CD4-positive, alpha-beta T cell (primary cell): Measurements from ENCODE around the gene EIF1AD. TPM values are rescaled to one million over a fixed set of nuclear protein-coding genes. Genes with fewer than 3 reads are reported as not detected.

Source experiments
- ATAC-seq: fragments of 200-7000 bp; cut with Tn5 transposase; one replicate; pipeline ENCODE4 v1.10.0; 2022; ENCODE audit warnings: mild to moderate bottlenecking; ENCODE audit not compliant: poor library complexity
- CTCF ChIA-PET: fragments of 350-600 bp; sonication (Branson Sonifier 250); formaldehyde crosslinking; loops from one replicate; lab custom pipeline; 2021; ENCODE audit warnings: antibody characterized with exemption, inconsistent platforms; lab: Charles Lee
- POLR2A ChIA-PET: fragments of 350-600 bp; sonication (Branson Sonifier 250); formaldehyde crosslinking; loops from one replicate; lab custom pipeline; 2021; ENCODE audit warnings: antibody characterized with exemption, inconsistent platforms; lab: Charles Lee
- DNase-seq, 14 experiments: peaks; one replicate each; pipeline ENCODE4 v3.0.0-alpha.2; 2013 to 2020; ENCODE audit warnings: mixed read lengths in 2 of 14
- H3K27ac ChIP-seq, 2 donors: one replicate each; pipeline versions ENCODE4 v1.5.1 to v1.7.0; 2013; ENCODE audit warnings: low read length in 2 of 2, low read depth in 1 of 2, mild to moderate bottlenecking in 1 of 2
- H3K27me3 ChIP-seq, 2 experiments: 1 replicate in 1 of 2; 2 replicates in 1 of 2; pipeline versions ENCODE4 v1.6.1 to v1.7.0; 2013; ENCODE audit warnings: low read length in 2 of 2, control low read depth in 1 of 2, mild to moderate bottlenecking in 1 of 2, moderate library complexity in 1 of 2; ENCODE audit not compliant: insufficient read depth in 2 of 2, control insufficient read depth in 1 of 2
- H3K36me3 ChIP-seq: one replicate; pipeline ENCODE4 v1.6.1; 2013; ENCODE audit warnings: low read length, control low read depth; ENCODE audit not compliant: insufficient read depth
- H3K4me1 ChIP-seq: one replicate; pipeline ENCODE4 v1.6.1; 2013; ENCODE audit warnings: low read length, control low read depth; ENCODE audit not compliant: insufficient read depth
- H3K4me3 ChIP-seq: one replicate; pipeline ENCODE4 v1.5.1; 2013; ENCODE audit warnings: mild to moderate bottlenecking, low read length, moderate library complexity
- H3K9me3 ChIP-seq, 2 experiments: 1 replicate in 1 of 2; 2 replicates in 1 of 2; pipeline versions ENCODE4 v1.6.1 to v1.7.0; 2013; ENCODE audit warnings: low read length in 2 of 2, mild to moderate bottlenecking in 2 of 2, control low read depth in 1 of 2, moderate library complexity in 1 of 2; ENCODE audit not compliant: control insufficient read depth in 1 of 2, insufficient read depth in 1 of 2
- H3K27ac Mint-ChIP-seq: one replicate; pipeline ENCODE4 v1.8.0; 2020; ENCODE audit warnings: mixed read lengths
- H3K27me3 Mint-ChIP-seq: one replicate; pipeline ENCODE4 v1.8.0; 2021; ENCODE audit warnings: mixed read lengths
- H3K36me3 Mint-ChIP-seq: one replicate; pipeline ENCODE4 v1.8.0; 2021; ENCODE audit warnings: low read depth, mixed read lengths
- H3K4me1 Mint-ChIP-seq: one replicate; pipeline ENCODE4 v1.8.0; 2021; ENCODE audit warnings: low read depth, mixed read lengths
- H3K4me3 Mint-ChIP-seq: one replicate; pipeline ENCODE4 v1.8.0; 2020; ENCODE audit warnings: mild to moderate bottlenecking, mixed read lengths
- H3K9me3 Mint-ChIP-seq: one replicate; pipeline ENCODE4 v1.8.0; 2020; ENCODE audit warnings: mixed read lengths
- intact Hi-C, 2 experiments: fragments of 100-400 bp; cut with DNase I in 1 of 2; cut with micrococcal nuclease in 1 of 2; formaldehyde crosslinking; loops; one replicate each; pipeline versions ENCODE4 v1.15.1 to v1.9.0; 2023 to 2025; cut with DNase I, micrococcal nuclease
- total RNA-seq, 174 experiments: library from RNA in 2 of 174; stranded (reverse) in 2 of 174; gene quantifications; one replicate each; pipeline ENCODE4 v1.2.3 and lab custom pipeline; 2021 to 2026
- TF ChIP-seq, protein P1 (sequence below): fragments of 200-600 bp; IDR thresholded peaks from one replicate; pipeline ENCODE4 v1.8.0; 2022; ENCODE audit warnings: antibody characterized with exemption, mild to moderate bottlenecking

EIF1AD gene
- total RNA-seq, 2 experiments from 2014 or later, result 88.2 to 94.1 TPM

DNA sequence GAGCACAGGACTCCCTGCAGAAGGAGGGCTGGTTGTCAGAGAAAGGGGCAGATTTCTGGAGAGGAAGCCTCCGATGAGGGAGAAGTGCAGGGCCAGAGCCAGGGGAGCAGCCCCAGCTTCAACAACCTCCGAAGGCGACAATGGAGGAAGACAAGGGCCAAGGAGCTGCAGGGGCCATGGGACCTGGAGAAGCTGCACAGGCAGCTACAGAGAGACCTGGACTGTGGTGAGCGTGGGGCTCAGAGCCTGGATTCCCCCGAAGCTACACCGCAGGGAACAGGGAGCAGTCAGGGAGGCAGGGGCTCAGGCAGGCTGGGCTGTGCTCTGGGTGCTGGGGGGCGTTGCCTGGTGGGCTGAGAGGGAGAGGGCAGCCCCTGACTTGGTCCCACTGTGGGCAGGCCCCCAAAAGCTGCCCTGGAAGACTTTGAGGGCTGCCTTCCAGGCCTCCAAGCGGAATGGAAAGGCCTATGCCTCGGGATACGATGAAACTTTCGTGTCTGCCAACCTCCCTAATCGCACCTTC is 54.3 kb downstream of the EIF1AD start:
- ATAC-seq (no peak), DNase-seq (no peak)
- Mint-ChIP-seq H3K27me3 (no peaks in the 10 kb centered on the region), H3K9me3 (no peaks in the 10 kb centered on the region), H3K4me1 (no peaks in the 10 kb centered on the region), H3K27ac (no peak overlapping the region), H3K4me3 (no peak overlapping the region), H3K36me3 (no peaks in the 10 kb centered on the region)
- Histone ChIP-seq H3K9me3 (no peaks in the 10 kb centered on the region), H3K4me1 (peaks cover 2% of the 10 kb centered on the region), H3K27ac (no peak overlapping the region), H3K4me3 (no peak overlapping the region), H3K27me3 (no peaks in the 10 kb centered on the region), H3K36me3 (no peaks in the 10 kb centered on the region)
- CTCF ChIA-PET, result no interaction called here
- intact Hi-C loops, result no loop called here
- POLR2A ChIA-PET, result interaction anchor here (0.5 to 0.6 kb wide), 2 partner anchors 13 to 825 kb away, joined by 3 read pairs; no protein-coding TSS in a partner anchor
- TF ChIP-seq, protein P1, sequence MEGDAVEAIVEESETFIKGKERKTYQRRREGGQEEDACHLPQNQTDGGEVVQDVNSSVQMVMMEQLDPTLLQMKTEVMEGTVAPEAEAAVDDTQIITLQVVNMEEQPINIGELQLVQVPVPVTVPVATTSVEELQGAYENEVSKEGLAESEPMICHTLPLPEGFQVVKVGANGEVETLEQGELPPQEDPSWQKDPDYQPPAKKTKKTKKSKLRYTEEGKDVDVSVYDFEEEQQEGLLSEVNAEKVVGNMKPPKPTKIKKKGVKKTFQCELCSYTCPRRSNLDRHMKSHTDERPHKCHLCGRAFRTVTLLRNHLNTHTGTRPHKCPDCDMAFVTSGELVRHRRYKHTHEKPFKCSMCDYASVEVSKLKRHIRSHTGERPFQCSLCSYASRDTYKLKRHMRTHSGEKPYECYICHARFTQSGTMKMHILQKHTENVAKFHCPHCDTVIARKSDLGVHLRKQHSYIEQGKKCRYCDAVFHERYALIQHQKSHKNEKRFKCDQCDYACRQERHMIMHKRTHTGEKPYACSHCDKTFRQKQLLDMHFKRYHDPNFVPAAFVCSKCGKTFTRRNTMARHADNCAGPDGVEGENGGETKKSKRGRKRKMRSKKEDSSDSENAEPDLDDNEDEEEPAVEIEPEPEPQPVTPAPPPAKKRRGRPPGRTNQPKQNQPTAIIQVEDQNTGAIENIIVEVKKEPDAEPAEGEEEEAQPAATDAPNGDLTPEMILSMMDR, result no peak

DNA sequence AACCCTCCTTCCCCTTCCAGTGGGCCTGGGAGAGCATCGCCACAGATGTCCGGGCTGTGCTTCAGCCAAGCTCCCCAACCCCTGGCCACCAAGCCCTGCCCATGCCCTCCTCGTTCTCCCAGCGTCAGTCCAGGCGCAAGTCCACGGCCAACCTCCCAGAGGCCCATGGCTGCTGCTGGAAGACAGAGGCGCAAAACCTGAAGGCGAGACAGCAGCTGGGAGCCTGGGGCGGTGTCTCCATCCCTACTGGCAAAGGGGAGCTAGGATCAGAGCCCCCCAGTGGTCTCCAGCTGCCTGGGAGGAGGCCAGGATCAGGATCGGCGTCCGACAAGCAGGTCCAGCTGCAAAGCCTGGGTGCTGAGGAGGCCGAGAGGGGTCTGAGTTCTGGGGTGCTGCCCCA is 54.8 kb downstream of the EIF1AD start:
- H3K9me3 ChIP-seq, result no peaks in the 10 kb centered on the region
- ATAC-seq (no peak), DNase-seq (no peak)
- POLR2A ChIA-PET, result interaction anchor here (0.6 kb wide), 1 partner anchor 13 kb away, joined by 3 read pairs; no protein-coding TSS in a partner anchor
- CTCF ChIA-PET, result no interaction called here
- no peaks in the 10 kb centered on the region for H3K4me1 Mint-ChIP-seq
- H3K36me3 Mint-ChIP-seq, result no peaks in the 10 kb centered on the region
- no peak overlapping the region for H3K27ac ChIP-seq
- peaks cover 2% of the 10 kb centered on the region for H3K4me1 ChIP-seq
- no peaks in the 10 kb centered on the region for H3K27me3 ChIP-seq
- no peak overlapping the region for H3K4me3 ChIP-seq
- H3K9me3 Mint-ChIP-seq, result no peaks in the 10 kb centered on the region
- no peak overlapping the region for H3K27ac Mint-ChIP-seq
- H3K36me3 ChIP-seq, result no peaks in the 10 kb centered on the region
- H3K27me3 Mint-ChIP-seq, result no peaks in the 10 kb centered on the region
- TF ChIP-seq, protein P1, result no peak
- H3K4me3 Mint-ChIP-seq, result no peak overlapping the region
- intact Hi-C loops, result no loop called here

DNA sequence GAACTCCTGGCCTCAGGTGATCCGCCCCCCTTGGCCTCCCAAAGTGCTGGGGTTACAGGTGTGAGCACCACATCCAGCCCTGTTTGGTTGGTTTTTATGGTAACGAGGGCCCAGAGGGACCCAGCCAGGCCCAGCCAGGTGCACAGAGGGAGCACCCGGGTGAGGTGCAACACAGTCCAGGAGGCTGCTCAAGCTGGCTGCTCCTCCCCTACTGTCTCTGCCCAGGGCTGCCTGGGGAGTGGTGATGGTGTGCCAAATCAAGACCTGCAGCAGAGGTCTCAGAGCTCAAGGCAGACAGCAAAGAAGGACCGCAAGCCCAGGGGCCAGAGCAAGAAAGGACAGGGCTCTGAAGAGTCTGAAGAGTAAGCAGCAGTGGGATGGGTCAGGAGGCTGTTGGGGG is 55.3 kb downstream of the EIF1AD start:
- no peaks in the 10 kb centered on the region for H3K4me1 Mint-ChIP-seq
- no peak overlapping the region for H3K27ac Mint-ChIP-seq
- H3K36me3 Mint-ChIP-seq, result no peaks in the 10 kb centered on the region
- H3K9me3 Mint-ChIP-seq, result no peaks in the 10 kb centered on the region
- Histone ChIP-seq H3K4me3 (no peak overlapping the region), H3K27ac (no peak overlapping the region), H3K27me3 (no peaks in the 10 kb centered on the region), H3K4me1 (peaks cover 2% of the 10 kb centered on the region), H3K9me3 (no peaks in the 10 kb centered on the region), H3K36me3 (no peaks in the 10 kb centered on the region)
- H3K27me3 Mint-ChIP-seq, result no peaks in the 10 kb centered on the region
- DNase-seq (no peak), ATAC-seq (no peak)
- TF ChIP-seq, protein P1, result no peak
- no peak overlapping the region for H3K4me3 Mint-ChIP-seq
- intact Hi-C loops, result no loop called here
- POLR2A ChIA-PET, result no interaction called here
- CTCF ChIA-PET, result no interaction called here

Other genes starting within 250 kb of the EIF1AD start
- gene AP5B1, start 221.2 kb downstream of the EIF1AD start, total RNA-seq, result 10 to 100 TPM; 12.7 to 12.8 TPM
- gene OVOL1, start 215.1 kb downstream of the EIF1AD start, total RNA-seq, result under 1 TPM; 0.20 to 0.52 TPM
- gene SNX32, start 168.2 kb downstream of the EIF1AD start, total RNA-seq, result under 1 TPM; 0.33 to 0.61 TPM
- 100 to 1,000 TPM; 322 to 331 TPM for gene CFL1, start 144.0 kb downstream of the EIF1AD start, total RNA-seq
- 10 to 100 TPM; 37.7 to 39.2 TPM for gene MUS81, start 141.7 kb downstream of the EIF1AD start, total RNA-seq
- gene EFEMP2, start 129.4 kb downstream of the EIF1AD start, total RNA-seq, result 1 to 10 TPM; 5.2 to 5.9 TPM
- gene CTSW, start 122.3 kb downstream of the EIF1AD start, total RNA-seq, result 10 to 100 TPM; 20.6 to 21.6 TPM
- 10 to 100 TPM; 19.1 to 19.9 TPM for gene FIBP, start 113.7 kb downstream of the EIF1AD start, total RNA-seq
- 10 to 100 TPM; 23.1 to 25.8 TPM for gene CCDC85B, start 111.5 kb downstream of the EIF1AD start, total RNA-seq
- 1 to 10 TPM; 1.8 to 2.2 TPM for gene FOSL1, start 101.8 kb downstream of the EIF1AD start, total RNA-seq
- gene C11orf68, start 83.1 kb downstream of the EIF1AD start, total RNA-seq, result 10 to 100 TPM; 13.7 to 13.8 TPM
- 10 to 100 TPM; 58.6 to 59.1 TPM for gene DRAP1, start 82.7 kb downstream of the EIF1AD start, total RNA-seq
- gene TSGA10IP, start 56.7 kb downstream of the EIF1AD start, total RNA-seq, result not detected
- gene SART1, start 40.4 kb downstream of the EIF1AD start, total RNA-seq, result 10 to 100 TPM; 78.6 to 80.2 TPM
- 10 to 100 TPM; 21.3 to 22.3 TPM for gene BANF1, start 346 bp upstream of the EIF1AD start, total RNA-seq
- gene CST6, start 9.9 kb upstream of the EIF1AD start, total RNA-seq, result not detected
- gene CATSPER1, start 24.3 kb upstream of the EIF1AD start, total RNA-seq, result not detected
- gene GAL3ST3, start 47.0 kb upstream of the EIF1AD start, total RNA-seq, result not detected
- 100 to 1,000 TPM; 182 to 196 TPM for gene SF3B2, start 50.2 kb upstream of the EIF1AD start, total RNA-seq
- 100 to 1,000 TPM; 179 to 183 TPM for gene PACS1, start 68.1 kb upstream of the EIF1AD start, total RNA-seq